ENCODE measurements around the gene EYA4.

Gene EYA4

DNA sequence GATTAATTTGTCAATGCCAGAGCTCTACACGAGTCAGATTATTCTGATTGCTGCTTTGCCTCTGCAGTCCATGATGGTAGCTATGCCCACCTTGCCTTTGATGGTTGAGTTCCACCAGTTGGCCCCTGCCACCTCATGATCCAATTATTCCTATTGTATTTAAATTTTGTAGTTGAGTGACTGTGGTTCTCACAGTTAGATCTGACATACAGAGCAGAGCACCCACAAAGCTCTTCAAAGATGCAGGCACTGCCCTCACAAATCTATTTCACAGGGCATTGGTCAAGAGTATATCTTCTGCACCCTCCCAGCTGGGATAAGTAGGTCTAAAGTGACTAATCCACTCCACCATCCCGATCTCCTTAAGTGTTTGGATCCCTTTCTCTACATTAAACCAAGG lies 318.8 kb downstream of the EYA4 start:
- WGBS (ENCODE audit: extremely low coverage, insufficient coverage, insufficient read length) = no CpG with 5 or more reads among the region's 2 CpGs
- Histone ChIP-seq H4K8ac (ENCODE audit: low read depth, low read length) (no peak overlapping the region), H3K14ac (ENCODE audit: low read length) (no peak overlapping the region)

GRCh38 chr6:133567636-133568035 lies 326.5 kb downstream of the EYA4 start:
- H4K91ac ChIP-seq (ENCODE audit: low read depth, low read length) = no peak overlapping the region
- WGBS (ENCODE audit: extremely low coverage, insufficient coverage, insufficient read length) = no CpG with 5 or more reads among the region's 6 CpGs

More for the DNA sequence above, 318.8 kb downstream of the EYA4 start:
- Histone ChIP-seq H2AK5ac (ENCODE audit: low read length) (no peak overlapping the region), H3K9me3 (ENCODE audit: insufficient read depth, low read depth, low read length) (peaks cover 5% of the 10 kb centered on the region), H3K4me1 (ENCODE audit: control insufficient read depth in 1 of 2, insufficient read depth in 2 of 2, low read length in 2 of 2) (no peaks in the 10 kb centered on the region), H2BK12ac (ENCODE audit: low read length) (no peak overlapping the region), H3K79me2 (ENCODE audit: control insufficient read depth, insufficient read depth, low read length, poor library complexity) (no peaks in the 10 kb centered on the region), H3K18ac (ENCODE audit: low read length) (no peak overlapping the region), H3K9ac (ENCODE audit: low read length) (no peak overlapping the region), H3K23ac (ENCODE audit: low read length) (no peak overlapping the region), H2AFZ (ENCODE audit: insufficient read depth, low read length, poor library complexity) (no peak overlapping the region), H3K4ac (ENCODE audit: low read depth, low read length) (no peak overlapping the region), H2BK5ac (ENCODE audit: low read depth, low read length, poor library complexity) (no peak overlapping the region), H3K4me2 (ENCODE audit: low read length) (no peak overlapping the region), H2BK120ac (ENCODE audit: insufficient read depth, low read length, poor library complexity) (no peak overlapping the region), H3K27me3 (ENCODE audit: insufficient read depth, low read length) (no peaks in the 10 kb centered on the region), H4K12ac (ENCODE audit: low read depth, low read length) (no peak overlapping the region), H4K91ac (ENCODE audit: low read depth, low read length) (no peak overlapping the region), H3K4me3 (ENCODE audit: low read depth, low read length) (no peak overlapping the region), H3K36me3 (ENCODE audit: control insufficient read depth in 1 of 2, insufficient read depth in 2 of 2, low read length in 2 of 2) (no peaks in the 10 kb centered on the region), H3K27ac (ENCODE audit: low read depth, low read length) (no peak overlapping the region), H3K79me1 (ENCODE audit: low read length) (no peaks in the 10 kb centered on the region)
- no peak for DNase-seq

GRCh38 chr6:133568970-133569889 lies 328.1 kb downstream of the EYA4 start:
- Histone ChIP-seq H2AFZ (ENCODE audit: insufficient read depth, low read length, poor library complexity) (no peak overlapping the region), H2AK5ac (ENCODE audit: low read length) (no peak overlapping the region), H2BK12ac (ENCODE audit: low read length) (no peak overlapping the region), H2BK120ac (ENCODE audit: insufficient read depth, low read length, poor library complexity) (no peak overlapping the region), H3K4ac (ENCODE audit: low read depth, low read length) (no peak overlapping the region), H3K79me1 (ENCODE audit: low read length) (no peaks in the 10 kb centered on the region), H4K91ac (ENCODE audit: low read depth, low read length) (no peak overlapping the region), H3K4me3 (ENCODE audit: low read depth, low read length) (no peak overlapping the region), H4K12ac (ENCODE audit: low read depth, low read length) (no peak overlapping the region), H3K27ac (ENCODE audit: low read depth, low read length) (no peak overlapping the region), H3K14ac (ENCODE audit: low read length) (no peak overlapping the region), H4K8ac (ENCODE audit: low read depth, low read length) (no peak overlapping the region), H3K4me2 (ENCODE audit: low read length) (peak overlapping the region; percentile 67), H3K18ac (ENCODE audit: low read length) (no peak overlapping the region), H3K79me2 (ENCODE audit: control insufficient read depth, insufficient read depth, low read length, poor library complexity) (no peaks in the 10 kb centered on the region), H3K9me3 (ENCODE audit: insufficient read depth, low read depth, low read length) (no peaks in the 10 kb centered on the region), H2BK5ac (ENCODE audit: low read depth, low read length, poor library complexity) (no peak overlapping the region), H3K36me3 (ENCODE audit: control insufficient read depth in 1 of 2, insufficient read depth in 2 of 2, low read length in 2 of 2) (no peaks in the 10 kb centered on the region), H3K27me3 (ENCODE audit: insufficient read depth, low read length) (no peaks in the 10 kb centered on the region), H3K4me1 (ENCODE audit: control insufficient read depth in 1 of 2, insufficient read depth in 2 of 2, low read length in 2 of 2) (peaks cover 2 to 4% of the 10 kb centered on the region in 2 experiments), H3K9ac (ENCODE audit: low read length) (no peak overlapping the region), H3K23ac (ENCODE audit: low read length) (no peak overlapping the region)
- peak; percentile 63 to 83 for DNase-seq
- WGBS (ENCODE audit: extremely low coverage, insufficient coverage, insufficient read length) = no CpG with 5 or more reads among the region's 18 CpGs

More at GRCh38 chr6:133567636-133568035, 326.5 kb downstream of the EYA4 start:
- no peak overlapping the region for H2BK12ac ChIP-seq (ENCODE audit: low read length)
- no peak overlapping the region for H4K8ac ChIP-seq (ENCODE audit: low read depth, low read length)
- no peaks in the 10 kb centered on the region for H3K27me3 ChIP-seq (ENCODE audit: insufficient read depth, low read length)
- H3K79me2 ChIP-seq (ENCODE audit: control insufficient read depth, insufficient read depth, low read length, poor library complexity) = no peaks in the 10 kb centered on the region
- no peak overlapping the region for H3K9ac ChIP-seq (ENCODE audit: low read length)
- H2AK5ac ChIP-seq (ENCODE audit: low read length) = no peak overlapping the region
- H3K36me3 ChIP-seq (ENCODE audit: control insufficient read depth in 1 of 2, insufficient read depth in 2 of 2, low read length in 2 of 2) = no peaks in the 10 kb centered on the region
- H3K9me3 ChIP-seq (ENCODE audit: insufficient read depth, low read depth, low read length) = no peaks in the 10 kb centered on the region
- no peak overlapping the region for H4K12ac ChIP-seq (ENCODE audit: low read depth, low read length)
- no peaks in the 10 kb centered on the region for H3K79me1 ChIP-seq (ENCODE audit: low read length)
- no peak overlapping the region for H3K4me2 ChIP-seq (ENCODE audit: low read length)
- no peak overlapping the region for H2AFZ ChIP-seq (ENCODE audit: insufficient read depth, low read length, poor library complexity)
- no peak overlapping the region for H3K4ac ChIP-seq (ENCODE audit: low read depth, low read length)
- H3K18ac ChIP-seq (ENCODE audit: low read length) = no peak overlapping the region
- no peak overlapping the region for H2BK120ac ChIP-seq (ENCODE audit: insufficient read depth, low read length, poor library complexity)
- H3K4me1 ChIP-seq (ENCODE audit: control insufficient read depth in 1 of 2, insufficient read depth in 2 of 2, low read length in 2 of 2) = peaks cover 2 to 4% of the 10 kb centered on the region in 2 experiments
- H2BK5ac ChIP-seq (ENCODE audit: low read depth, low read length, poor library complexity) = no peak overlapping the region
- no peak overlapping the region for H3K4me3 ChIP-seq (ENCODE audit: low read depth, low read length)
- DNase-seq = no peak
- no peak overlapping the region for H3K27ac ChIP-seq (ENCODE audit: low read depth, low read length)
- no peak overlapping the region for H3K14ac ChIP-seq (ENCODE audit: low read length)
- H3K23ac ChIP-seq (ENCODE audit: low read length) = no peak overlapping the region

GRCh38 chr6:133571681-133572080 lies 330.5 kb downstream of the EYA4 start:
- Histone ChIP-seq H2BK5ac (ENCODE audit: low read depth, low read length, poor library complexity) (no peak overlapping the region), H2AK5ac (ENCODE audit: low read length) (no peak overlapping the region), H2BK12ac (ENCODE audit: low read length) (no peak overlapping the region), H4K12ac (ENCODE audit: low read depth, low read length) (no peak overlapping the region), H4K8ac (ENCODE audit: low read depth, low read length) (no peak overlapping the region), H3K18ac (ENCODE audit: low read length) (no peak overlapping the region), H3K4me3 (ENCODE audit: low read depth, low read length) (no peak overlapping the region), H2BK120ac (ENCODE audit: insufficient read depth, low read length, poor library complexity) (no peak overlapping the region), H3K4ac (ENCODE audit: low read depth, low read length) (no peak overlapping the region), H3K4me1 (ENCODE audit: control insufficient read depth in 1 of 2, insufficient read depth in 2 of 2, low read length in 2 of 2) (peaks cover 2 to 4% of the 10 kb centered on the region in 2 experiments), H3K23ac (ENCODE audit: low read length) (no peak overlapping the region), H3K14ac (ENCODE audit: low read length) (no peak overlapping the region), H3K79me2 (ENCODE audit: control insufficient read depth, insufficient read depth, low read length, poor library complexity) (no peaks in the 10 kb centered on the region), H3K4me2 (ENCODE audit: low read length) (no peak overlapping the region), H3K27me3 (ENCODE audit: insufficient read depth, low read length) (no peaks in the 10 kb centered on the region), H4K91ac (ENCODE audit: low read depth, low read length) (no peak overlapping the region), H3K9ac (ENCODE audit: low read length) (no peak overlapping the region), H3K9me3 (ENCODE audit: insufficient read depth, low read depth, low read length) (no peaks in the 10 kb centered on the region), H3K36me3 (ENCODE audit: control insufficient read depth in 1 of 2, insufficient read depth in 2 of 2, low read length in 2 of 2) (no peaks in the 10 kb centered on the region), H2AFZ (ENCODE audit: insufficient read depth, low read length, poor library complexity) (no peak overlapping the region), H3K79me1 (ENCODE audit: low read length) (no peaks in the 10 kb centered on the region), H3K27ac (ENCODE audit: low read depth, low read length) (no peak overlapping the region)
- no peak for DNase-seq
- no CpG with 5 or more reads among the region's 3 CpGs for WGBS (ENCODE audit: extremely low coverage, insufficient coverage, insufficient read length)
